ENCODE results near the gene IL34. TPM values are rescaled to one million over a fixed set of nuclear protein-coding genes. Genes with fewer than 3 reads are reported as not detected.
"Not testable (repeated sequence)": the region's sequence is repeated elsewhere in the genome, so short reads cannot be mapped to it uniquely, and the experiment has no call there.

IL34 gene
- total RNA-seq, 1 donor from 2014 or later, result 6.1 TPM

- Histone ChIP-seq H3K9me3 (no peaks in the 10 kb centered on the region), H3K27me3 (no peaks in the 10 kb centered on the region), H3K27ac (no peak overlapping the region), H3K4me3 (no peak overlapping the region), H3K36me3 (no peaks in the 10 kb centered on the region), H3K4me1 (peaks cover 5% of the 10 kb centered on the region)
- DNase-seq (ENCODE audit: extremely low spot score in 2 of 2), result no peak
- TF ChIP-seq POLR2AphosphoS5 (IDR thresholded peaks at IDR 0.05; ENCODE audit: insufficient read depth in 1 of 2, low read depth in 1 of 2), result no peak
- no peak for TF ChIP-seq POLR2A (IDR thresholded peaks at IDR 0.05)
- TF ChIP-seq CTCF (IDR thresholded peaks at IDR 0.05), result no peak
- intact Hi-C loops (cut with DNase I), result no loop called here
Measured at GRCh38 chr16:70614208-70614951, 32.0 kb upstream of the IL34 start.

- Histone ChIP-seq H3K4me3 (no peak overlapping the region), H3K9me3 (no peaks in the 10 kb centered on the region), H3K36me3 (no peaks in the 10 kb centered on the region), H3K27me3 (no peaks in the 10 kb centered on the region), H3K4me1 (no peaks in the 10 kb centered on the region), H3K27ac (no peak overlapping the region)
- TF ChIP-seq CTCF (IDR thresholded peaks at IDR 0.05) (no peak), POLR2AphosphoS5 (IDR thresholded peaks at IDR 0.05; ENCODE audit: insufficient read depth in 1 of 2, low read depth in 1 of 2) (no peak), POLR2A (IDR thresholded peaks at IDR 0.05) (no peak)
- no peak for DNase-seq (ENCODE audit: extremely low spot score in 2 of 2)
- intact Hi-C loops (cut with DNase I), result no loop called here
Measured at GRCh38 chr16:70615945-70616344, 30.4 kb upstream of the IL34 start.

GRCh38 chr16:70621864-70622263 lies 24.5 kb upstream of the IL34 start:
- intact Hi-C loops (cut with DNase I); H3K4me1 ChIP-seq; H3K9me3 ChIP-seq; H3K4me3 ChIP-seq; H3K27me3 ChIP-seq; DNase-seq (ENCODE audit: extremely low spot score in 2 of 2); H3K36me3 ChIP-seq; H3K27ac ChIP-seq: not testable (repeated sequence)

- intact Hi-C loops (cut with DNase I), result no loop called here
- Histone ChIP-seq H3K27me3 (no peaks in the 10 kb centered on the region), H3K4me1 (no peaks in the 10 kb centered on the region), H3K9me3 (peaks cover 6% of the 10 kb centered on the region), H3K36me3 (no peaks in the 10 kb centered on the region), H3K4me3 (no peak overlapping the region), H3K27ac (no peak overlapping the region)
- no peak for DNase-seq (ENCODE audit: extremely low spot score in 2 of 2)
- TF ChIP-seq POLR2A (IDR thresholded peaks at IDR 0.05), result no peak
- TF ChIP-seq POLR2AphosphoS5 (IDR thresholded peaks at IDR 0.05; ENCODE audit: insufficient read depth in 1 of 2, low read depth in 1 of 2), result no peak
- no peak for TF ChIP-seq CTCF (IDR thresholded peaks at IDR 0.05)
Measured at GRCh38 chr16:70627696-70628095, 18.7 kb upstream of the IL34 start.

- H3K36me3 ChIP-seq, result no peaks in the 10 kb centered on the region
- H3K27ac ChIP-seq, result no peak overlapping the region
- DNase-seq (ENCODE audit: extremely low spot score in 2 of 2), result no peak
- no peak overlapping the region for H3K4me3 ChIP-seq
- peaks cover 6% of the 10 kb centered on the region for H3K9me3 ChIP-seq
- H3K27me3 ChIP-seq, result no peaks in the 10 kb centered on the region
- TF ChIP-seq POLR2AphosphoS5 (IDR thresholded peaks at IDR 0.05; ENCODE audit: insufficient read depth in 1 of 2, low read depth in 1 of 2) (no peak), POLR2A (IDR thresholded peaks at IDR 0.05) (no peak), CTCF (IDR thresholded peaks at IDR 0.05) (no peak)
- intact Hi-C loops (cut with DNase I), result no loop called here
- no peaks in the 10 kb centered on the region for H3K4me1 ChIP-seq
Measured at GRCh38 chr16:70630960-70631745, 15.2 kb upstream of the IL34 start.

All from vagina (tissue), 2 donors.